Tongue (tissue), 2 donors: Measurements from ENCODE around the gene PSG1. TPM values are rescaled to one million over a fixed set of nuclear protein-coding genes. Genes with fewer than 3 reads are reported as not detected.
A peak's percentile ranks its signal among the peaks of the same experiment; 100 is the strongest.
"Not testable (repeated sequence)": the region's sequence is repeated elsewhere in the genome, so short reads cannot be mapped to it uniquely, and the experiment has no call there.

ENCODE experiments used
- DNase-seq: peaks from one replicate; pipeline ENCODE4 v3.0.0-alpha.2; 2015
- total RNA-seq: library from RNA; depleted of rRNA; stranded (reverse); fragments of >200 nt; gene quantifications from one replicate; pipeline ENCODE4 v1.2.3, GENCODE V29; 2014

Gene PSG1
- total RNA-seq = not detected

DNA sequence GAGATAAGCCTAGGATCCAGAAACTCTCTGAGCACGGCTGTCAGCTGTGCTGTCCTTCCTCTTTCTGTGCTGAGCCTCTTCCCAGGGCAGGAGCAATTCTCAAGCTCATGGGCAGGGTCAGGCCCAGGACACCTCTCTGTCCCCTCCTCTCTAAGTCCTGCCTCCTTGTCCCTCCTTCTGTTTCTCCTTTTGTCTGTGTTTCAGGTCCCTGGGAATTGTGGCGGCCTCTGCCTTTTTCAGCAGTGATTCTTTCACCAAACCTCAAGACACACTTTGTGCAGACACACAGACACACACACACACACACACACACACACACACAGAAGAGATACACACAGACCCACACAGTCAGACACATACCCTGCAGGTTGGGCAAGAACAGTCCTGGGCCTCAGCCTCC, at the start of gene PSG1:
TSS of gene PSG1 (minus strand) at position 101 of the 400 bp plus-strand sequence. CDS start 132 bp downstream, outside the sequence.
- no peak for DNase-seq

DNA sequence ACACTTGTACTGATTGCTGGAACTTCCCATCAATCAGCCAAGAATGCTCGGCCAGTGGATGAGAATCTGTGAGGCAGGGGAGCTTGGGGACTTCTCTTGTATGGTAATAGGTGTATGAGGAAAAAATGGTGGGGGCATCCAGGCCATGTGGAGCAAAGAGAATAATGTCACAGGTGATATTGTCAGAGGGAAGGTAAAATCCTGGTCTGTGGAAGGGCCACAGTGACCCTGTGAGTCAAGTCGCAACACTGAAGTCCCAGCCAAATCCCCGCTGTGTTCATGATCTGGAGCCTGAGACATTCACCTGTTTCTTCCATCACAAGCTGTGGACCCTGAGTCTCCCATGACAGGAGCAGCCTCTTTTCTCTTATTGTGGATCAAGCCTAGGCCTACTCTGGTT, 49.4 kb upstream of the PSG1 start:
- no peak for DNase-seq

DNA sequence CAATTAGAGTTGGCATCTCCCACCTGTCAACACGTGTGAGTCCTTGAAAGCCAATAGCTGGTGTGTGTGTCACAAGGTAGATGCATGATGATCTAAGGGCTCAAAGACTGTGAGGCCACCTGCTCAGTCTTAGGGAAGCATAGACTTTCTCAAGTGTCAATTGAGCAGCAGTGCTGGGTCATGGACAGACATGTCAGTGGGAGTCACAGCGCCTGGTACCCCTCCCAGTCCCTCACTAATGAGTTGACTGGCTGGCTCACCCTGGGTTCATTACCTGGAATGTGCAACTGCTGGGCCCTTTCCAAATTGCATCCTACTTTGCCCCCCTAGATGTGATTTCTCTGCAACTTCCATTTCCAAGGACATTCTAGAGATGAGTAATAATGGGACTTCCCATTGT, 47.3 kb upstream of the PSG1 start:
- DNase-seq = no peak

DNA sequence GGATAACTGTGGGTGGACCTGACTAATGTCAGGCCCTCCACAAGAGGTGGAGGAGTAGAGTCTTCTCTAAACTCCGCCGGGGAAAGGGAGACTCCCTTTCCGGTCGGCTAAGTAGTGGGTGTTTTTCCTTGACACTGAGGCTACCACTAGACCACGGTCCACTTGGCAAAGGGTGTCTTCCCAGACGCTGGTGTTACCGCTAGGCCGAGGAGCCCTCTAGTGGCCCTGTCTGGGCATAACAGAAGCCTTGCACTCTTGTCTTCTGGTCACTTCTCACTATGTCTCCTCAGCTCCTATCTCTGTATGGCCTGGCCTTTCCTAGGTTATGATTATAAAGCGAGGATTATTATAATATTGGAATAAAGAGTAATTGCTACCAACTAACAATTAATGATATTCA, 43.6 kb upstream of the PSG1 start:
- DNase-seq = peak; percentile 26

DNA sequence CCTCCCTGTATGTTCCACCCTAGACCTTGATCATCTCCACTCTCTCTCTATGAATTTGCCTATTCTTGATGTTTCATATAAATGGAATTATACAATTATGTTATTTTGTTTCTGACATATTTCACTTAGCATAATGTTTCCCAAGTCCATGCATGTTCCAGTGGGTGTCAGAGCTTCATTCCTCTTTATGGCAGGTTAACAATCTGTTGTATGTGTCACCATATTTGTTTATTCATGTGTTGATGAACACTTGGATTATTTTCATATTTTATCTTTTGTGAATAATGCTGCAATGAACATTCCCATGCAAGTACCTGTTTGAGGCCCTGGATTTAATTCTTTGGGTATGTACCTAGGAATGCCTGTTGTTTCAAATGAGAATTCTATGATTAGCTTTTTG, 41.5 kb upstream of the PSG1 start:
- DNase-seq = not testable (repeated sequence)

DNA sequence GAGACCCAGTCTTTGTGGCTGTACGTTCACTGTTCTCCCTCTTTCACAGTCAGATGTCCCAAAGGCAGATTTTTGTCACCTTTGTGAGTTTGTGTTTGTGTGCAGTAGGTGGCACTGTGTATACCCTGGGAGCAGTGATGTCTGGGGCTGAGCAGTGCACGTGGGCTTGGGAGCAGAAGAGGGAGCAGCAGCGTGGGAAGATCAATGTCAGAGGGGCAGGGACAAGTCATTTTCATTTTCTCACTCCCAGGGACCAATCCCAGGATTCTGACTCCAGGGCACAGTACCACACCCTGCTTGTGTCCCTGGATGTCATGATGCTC, 40.2 kb upstream of the PSG1 start:
- no peak for DNase-seq

DNA sequence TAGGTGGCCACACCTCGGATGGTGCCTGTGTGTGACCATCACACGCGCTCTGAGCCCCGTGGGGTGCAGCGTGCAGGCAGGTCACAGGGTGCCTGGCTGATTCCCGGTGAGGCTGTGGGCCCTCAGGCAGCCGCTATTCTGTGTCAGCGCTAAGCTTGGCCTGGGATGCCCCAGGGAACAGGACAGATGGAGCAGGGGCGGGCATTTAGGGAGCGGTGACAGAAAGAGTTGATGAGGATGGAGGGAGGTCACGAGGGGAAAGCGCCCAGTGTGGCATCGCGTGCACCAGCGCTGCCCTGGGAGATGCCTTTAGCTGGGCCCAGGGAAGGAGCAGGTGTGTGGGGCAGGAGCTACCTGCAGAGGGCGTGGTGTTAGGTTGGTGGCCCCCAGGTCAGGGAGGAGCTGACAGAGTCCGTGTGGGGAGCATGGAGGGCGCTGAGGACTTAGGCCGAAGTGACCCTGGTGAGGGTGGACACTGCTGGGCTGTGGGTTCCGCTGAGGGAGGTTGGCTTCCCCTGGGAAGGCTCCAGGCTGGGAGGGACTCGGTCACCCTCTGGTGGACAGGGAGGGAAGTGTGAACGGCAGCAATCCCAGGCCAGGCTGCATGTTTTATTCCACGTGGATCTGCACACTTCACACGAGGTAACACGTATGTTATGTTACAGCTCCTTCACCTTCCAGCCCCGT, 39.7 kb upstream of the PSG1 start:
- not testable (repeated sequence) for DNase-seq

DNA sequence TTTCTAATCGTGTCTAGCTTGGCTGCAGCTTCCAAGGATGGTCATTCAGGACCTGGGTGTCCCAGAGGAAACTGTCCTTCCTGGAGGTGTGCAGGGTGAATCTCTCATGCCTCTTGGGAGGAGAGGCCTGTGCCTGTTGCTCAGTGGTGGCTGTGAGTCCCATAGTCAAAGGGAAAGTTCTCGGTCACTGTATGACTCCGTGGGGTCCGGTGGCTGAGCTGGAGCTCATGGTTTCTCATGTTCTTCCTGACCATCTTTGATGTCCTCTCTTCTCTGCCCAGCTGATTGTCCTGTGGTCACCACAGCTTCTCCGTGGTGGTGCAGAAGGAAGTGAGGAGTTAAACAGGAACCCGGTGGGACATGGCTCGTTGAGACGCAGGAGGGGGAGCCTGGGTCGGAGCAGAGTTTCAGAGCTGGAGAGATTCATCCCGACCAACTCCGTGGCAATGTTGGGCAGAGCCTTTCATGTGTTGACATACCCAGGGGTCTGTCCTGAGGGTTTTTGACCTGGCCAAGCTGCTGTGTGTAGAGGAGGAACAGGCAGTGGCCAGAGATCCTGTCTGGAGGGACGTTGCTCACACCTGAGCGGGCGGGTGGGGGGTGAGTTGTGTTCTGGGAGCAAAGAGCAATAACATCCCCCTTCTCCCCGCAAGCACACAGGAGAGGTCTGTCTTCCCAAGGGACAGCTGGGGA, 39.0 kb upstream of the PSG1 start:
- DNase-seq = not testable (repeated sequence)

DNA sequence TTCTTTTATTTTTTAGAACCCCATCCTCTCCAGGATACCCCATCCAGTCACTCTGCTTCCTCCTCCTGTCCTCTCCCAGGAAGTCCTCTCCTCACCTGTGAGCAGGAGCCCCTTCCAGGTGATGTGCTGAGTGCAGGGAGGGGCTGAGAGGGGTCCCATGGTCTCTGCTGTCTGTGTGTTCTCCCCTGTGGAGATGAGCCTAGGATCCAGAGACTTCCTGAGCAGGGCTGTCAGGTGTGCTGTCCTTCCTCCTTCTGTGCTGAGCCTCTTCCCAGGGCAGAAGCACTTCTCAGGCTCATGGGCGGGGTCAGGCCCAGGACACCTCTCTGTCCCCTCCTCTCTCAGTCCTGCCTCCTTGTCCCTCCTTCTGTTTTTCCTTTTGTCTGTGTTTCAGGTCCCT, 38.1 kb upstream of the PSG1 start, which contains the start of gene PSG6:
TSS of gene PSG6 (minus strand) at position 261 of the 400 bp plus-strand sequence. CDS start at position 159, 102 bp downstream.
- DNase-seq = not testable (repeated sequence)

DNA sequence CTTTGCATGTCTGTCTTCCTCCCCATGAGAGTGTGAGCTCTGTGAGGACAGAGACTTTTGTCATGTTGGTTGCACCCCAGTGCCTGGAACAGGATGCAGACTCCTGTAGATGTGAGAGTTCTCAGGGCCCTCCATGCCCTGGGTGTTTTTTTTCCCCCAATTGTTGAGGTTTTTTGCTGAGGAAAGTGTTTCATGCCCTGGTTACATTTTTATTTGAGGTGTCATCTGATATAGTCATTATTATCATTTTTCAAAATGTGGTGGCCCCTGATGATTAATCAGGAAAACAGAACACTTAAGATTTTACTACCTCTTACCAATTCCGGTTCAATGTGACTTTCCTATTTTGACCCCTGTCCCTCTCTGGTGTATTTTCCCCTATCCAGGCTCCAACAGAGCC, 37.4 kb upstream of the PSG1 start:
- not testable (repeated sequence) for DNase-seq

DNA sequence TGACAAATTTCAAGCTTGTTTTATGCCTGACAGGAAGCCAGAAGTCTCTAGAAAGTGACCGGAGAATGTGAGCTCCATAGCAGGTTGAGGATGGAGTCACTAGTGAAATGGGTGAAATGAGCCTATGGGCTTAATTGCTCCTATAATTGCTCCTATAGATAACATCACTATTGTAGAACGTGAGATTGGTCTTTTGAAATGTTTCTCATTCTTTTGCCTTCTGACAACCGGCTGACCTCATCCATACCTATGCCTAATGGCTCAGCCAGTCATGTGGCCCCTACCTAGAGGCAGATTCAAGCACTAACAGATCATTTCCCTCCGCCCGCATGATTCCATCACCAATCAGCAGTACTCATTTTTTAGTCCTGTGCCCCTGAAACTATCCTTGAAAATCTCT, 34.0 kb upstream of the PSG1 start:
- DNase-seq = not testable (repeated sequence)

DNA sequence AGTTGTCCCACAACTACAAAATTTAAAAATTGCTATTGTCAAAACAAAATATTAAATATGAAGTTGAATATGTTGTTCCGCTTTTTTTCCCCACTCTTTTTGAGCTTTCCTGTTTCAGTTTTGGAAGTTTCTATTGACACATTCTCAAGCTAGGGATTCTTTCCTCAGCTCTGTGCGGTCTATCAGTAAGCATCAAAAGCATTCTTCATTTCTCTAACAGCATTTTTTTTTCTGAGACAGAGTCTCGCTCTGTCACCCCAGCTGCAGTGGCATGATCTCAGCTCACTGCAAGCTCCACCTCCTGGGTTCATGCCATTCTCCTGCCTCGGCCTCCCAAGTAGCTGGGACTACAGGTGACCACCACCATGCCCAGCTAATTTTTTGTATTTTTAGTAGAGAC, 33.4 kb upstream of the PSG1 start:
- DNase-seq = not testable (repeated sequence)

DNA sequence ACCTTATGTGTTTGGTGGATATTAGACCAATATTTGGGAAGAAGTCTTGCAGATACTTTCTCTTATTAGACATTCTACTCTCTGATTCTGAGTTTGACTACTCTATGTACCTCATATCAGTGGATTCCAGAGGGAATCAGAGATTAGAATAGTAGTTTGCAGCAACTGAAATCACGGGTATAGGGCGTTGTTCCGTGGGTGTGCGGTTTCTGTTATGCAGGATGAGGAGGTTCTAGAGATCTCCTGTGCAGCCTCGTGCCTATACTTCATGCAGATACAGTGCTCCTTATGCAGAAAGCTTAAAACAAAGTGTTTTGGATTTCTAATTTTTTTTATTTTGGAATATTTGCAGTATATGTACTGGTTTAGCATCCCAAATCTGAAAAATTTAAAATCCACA, 32.2 kb upstream of the PSG1 start:
- not testable (repeated sequence) for DNase-seq

DNA sequence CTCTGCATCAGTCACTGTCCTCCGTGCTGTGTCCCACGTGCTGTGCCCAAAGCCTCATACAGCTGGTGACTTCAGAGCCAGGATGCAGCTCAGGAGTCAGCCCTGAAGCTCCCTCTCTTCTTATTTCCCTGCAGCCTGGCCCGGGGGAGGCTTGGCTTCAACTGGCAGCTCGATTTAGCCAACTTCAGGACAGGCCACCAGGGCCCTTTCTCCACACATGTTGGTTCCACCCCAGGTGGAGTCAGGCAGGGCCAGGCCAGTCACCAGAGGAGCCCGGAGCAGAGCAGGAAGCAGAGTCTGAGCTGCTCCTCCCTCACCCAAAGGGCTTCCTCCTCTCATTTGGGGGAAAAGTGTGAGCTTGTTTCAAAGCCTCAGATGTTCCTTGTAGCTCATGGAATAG, 26.6 kb upstream of the PSG1 start:
- not testable (repeated sequence) for DNase-seq

DNA sequence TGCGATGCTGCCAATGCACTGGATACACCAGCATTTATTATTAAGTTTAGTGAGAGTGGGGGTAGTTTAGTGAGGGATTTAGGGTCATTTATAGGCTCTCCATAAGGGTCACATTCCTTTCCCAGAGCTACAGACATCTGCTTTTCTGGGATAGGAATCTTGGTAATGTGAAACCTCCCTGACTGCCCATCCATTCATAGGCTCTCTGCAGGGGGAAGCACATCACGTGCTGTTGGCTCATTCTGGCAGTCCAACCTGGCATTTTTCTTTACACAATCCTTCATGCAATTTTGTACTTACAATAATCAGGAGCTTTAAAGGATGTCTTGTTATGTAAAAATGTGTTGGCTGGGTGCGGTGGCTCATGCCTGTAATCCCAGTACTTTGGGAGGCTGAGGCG, 21.0 kb upstream of the PSG1 start:
- DNase-seq = not testable (repeated sequence)

DNA sequence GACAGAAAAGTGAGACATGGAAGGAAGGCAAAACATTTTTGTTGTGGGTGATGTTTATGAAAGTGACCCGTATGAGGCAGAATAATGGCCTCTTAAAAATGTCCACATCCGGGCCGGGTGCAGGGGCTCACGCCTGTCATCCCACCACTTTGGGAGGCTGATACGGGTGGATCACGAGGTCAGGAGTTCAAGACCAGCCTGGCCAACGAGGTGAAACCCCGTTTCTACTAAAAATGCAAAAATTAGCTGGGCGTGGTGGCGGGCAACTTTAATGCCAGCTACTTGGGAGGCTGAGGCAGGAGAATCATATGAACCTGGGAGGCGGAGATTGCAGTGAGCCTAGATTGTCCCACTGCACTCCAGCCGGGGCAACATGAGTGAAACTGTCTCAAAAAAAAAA, 20.2 kb upstream of the PSG1 start:
- not testable (repeated sequence) for DNase-seq

DNA sequence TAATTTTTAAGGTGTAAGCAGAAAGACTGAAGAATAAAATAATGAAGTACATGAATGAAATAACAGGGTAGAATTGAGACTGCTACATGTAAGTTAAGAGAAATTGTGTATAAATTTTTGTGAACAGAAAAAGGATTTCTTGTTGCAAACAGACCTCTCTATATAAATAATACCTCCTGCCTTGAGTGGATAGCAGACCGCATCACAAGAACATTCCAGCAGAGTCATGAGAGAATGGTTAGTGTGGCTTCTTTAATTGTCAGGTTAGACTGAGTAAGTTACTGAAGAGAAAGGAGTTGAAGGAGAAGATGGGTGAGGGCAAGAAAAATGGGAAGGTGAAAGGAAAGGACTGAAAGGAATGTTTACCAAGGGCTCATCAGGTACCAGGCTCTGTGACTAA, 19.6 kb upstream of the PSG1 start:
- DNase-seq = not testable (repeated sequence)

DNA sequence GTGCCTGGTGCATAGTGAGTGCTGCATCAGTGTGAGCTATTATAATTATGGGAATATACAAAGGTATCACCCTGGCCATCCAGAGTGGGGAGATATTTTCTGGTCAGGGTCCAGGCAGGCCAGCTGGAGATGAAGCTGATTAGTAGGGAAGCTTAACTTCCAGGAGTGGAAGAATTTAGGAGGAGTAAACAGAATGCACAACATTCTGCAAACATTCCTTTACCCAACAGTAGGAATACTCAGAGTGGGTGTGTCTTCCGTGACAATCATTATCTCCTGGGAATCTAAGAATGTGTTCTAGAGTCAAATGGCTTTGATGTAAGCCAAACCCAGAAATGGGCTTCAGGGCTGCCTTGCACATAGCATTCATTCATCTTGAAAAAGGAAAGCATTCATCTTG, 19.1 kb upstream of the PSG1 start:
- not testable (repeated sequence) for DNase-seq

DNA sequence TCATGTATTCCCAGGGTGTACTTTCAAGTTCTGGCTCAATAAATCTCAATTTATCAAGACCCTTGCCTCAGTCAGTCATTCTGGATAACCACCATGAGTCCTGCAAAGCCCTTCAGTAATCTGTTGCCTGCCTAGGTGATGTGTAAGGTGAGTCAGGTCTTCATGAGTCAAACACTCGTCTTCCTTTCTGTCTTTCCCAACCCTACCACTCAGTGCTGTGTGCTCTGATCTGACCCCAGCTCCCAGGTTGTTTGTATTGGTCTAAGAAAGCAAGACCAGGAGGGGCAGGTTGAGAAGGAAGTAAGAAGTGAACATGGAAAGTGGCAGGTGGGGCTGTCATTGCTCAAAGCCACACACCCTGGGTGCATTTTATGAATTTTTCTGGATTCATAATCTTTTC, 18.2 kb upstream of the PSG1 start:
- not testable (repeated sequence) for DNase-seq

DNA sequence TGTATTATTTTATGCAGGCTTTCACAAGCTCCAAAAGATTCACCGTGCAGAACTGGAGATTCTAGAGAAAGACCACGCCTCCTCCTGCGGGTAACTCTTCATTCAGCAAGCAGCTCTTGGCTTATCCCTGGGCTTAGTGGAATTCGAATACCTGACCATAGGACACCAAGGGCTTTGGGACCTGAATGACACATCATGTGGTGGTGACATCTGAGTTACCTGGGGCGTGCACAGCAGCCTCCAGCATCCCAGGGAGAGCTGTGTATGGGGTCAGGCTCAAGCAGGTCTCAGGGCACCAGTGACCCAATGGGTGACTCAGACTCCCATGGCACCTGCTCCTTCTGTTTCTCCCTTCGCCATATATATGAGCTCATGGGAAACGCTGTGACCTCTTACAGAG, 10.9 kb upstream of the PSG1 start:
- not testable (repeated sequence) for DNase-seq

DNA sequence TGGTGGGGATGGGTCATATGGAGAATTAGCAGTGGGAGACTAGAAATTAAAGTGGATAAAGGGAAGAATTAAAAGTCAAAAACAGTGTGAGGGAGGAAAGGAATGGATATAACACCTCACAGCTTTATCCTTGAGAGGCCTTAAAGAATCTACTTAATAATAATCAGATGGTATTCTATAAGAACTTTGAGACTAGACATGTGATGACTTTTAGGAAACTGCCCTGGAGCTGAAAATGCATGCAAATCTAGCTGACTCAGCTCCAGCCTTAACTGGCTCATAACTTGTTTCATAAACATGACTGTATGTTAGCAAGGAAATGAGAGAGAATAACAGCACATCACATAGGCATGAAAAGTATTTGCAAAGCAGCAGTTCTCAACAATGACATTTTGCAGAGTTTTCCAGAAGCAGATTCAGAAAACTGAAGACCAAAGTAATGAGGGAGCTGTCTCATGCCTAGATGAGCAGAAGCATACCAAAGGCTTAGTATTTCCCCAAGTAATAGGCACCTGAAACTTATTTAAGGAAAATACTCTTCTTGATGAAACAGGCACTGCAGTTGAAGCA, 8.4 kb upstream of the PSG1 start:
- not testable (repeated sequence) for DNase-seq

DNA sequence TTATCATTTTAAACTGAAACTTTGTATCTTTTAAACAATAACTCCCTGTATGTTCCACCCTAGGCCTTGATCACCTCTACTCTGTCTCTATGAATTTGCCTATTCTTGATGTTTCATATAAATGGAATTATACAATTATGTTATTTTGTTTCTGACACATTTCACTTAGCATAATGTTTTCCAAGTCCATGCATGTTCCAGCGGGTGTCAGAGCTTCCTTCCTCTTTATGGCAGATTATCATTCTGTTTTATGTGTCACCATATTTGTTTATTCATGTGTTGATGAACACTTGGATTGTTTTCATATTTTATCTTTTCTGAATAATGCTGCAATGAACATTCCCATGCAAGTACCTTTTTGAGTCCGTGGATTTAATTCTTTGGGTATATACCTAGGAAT, 3.2 kb upstream of the PSG1 start:
- DNase-seq = not testable (repeated sequence)

DNA sequence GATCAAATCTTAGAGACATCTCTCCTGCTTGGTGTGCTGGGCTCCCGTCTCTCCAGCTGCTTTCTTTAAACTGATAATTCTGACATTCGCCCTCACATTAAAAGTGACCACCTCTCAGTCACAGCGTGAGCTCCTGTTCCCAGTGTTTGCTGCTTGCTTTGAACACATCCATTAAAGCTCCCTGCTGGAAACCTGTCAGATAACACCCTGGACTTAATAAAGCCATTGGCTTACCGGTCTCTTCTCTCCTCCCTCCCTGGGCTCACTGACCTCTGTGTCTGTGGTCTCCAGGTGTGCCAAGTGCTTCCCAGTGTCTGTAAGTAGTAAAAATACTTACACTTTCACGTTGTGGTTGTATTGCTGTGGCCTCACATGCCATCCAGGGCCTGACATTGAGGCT, 2.5 kb upstream of the PSG1 start:
- not testable (repeated sequence) for DNase-seq

DNA sequence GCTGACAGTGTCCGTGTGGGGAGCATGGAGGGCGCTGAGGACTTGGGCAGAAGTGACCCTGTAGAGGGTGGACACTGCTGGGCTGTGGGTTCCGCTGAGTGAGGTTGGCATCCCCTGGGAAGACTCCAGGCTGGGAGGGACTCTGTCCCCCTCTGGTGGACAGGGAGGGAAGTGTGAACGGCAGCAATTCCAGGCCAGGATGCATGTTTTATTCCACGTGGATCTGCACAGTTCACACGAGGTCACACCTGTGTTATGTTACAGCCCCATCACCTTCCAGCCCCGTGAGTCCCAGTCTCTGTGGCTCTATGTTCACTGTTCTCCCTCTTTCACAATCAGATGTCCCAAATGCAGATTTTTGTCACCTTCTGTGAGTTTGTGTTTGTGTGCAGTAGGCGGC, 1.8 kb upstream of the PSG1 start:
- DNase-seq = not testable (repeated sequence)
